NB4 (cell line): ENCODE data around the gene KSR2.
A peak's percentile ranks its signal among the peaks of the same experiment; 100 is the strongest.

Source experiments
- DNase-seq: peaks from one replicate; pipeline ENCODE4 v3.0.0; 2010; ENCODE audit warnings: low read depth
- H3K4me3 ChIP-seq: one replicate; pipeline ENCODE4 v1.5.1; 2011; ENCODE audit warnings: mild to moderate bottlenecking, low read depth, low read length, moderate library complexity
- CTCF ChIP-seq: IDR thresholded peaks from one replicate; pipeline ENCODE4 v1.5.1; 2012; ENCODE audit warnings: low read depth, low read length
- MAX ChIP-seq: IDR thresholded peaks from 2 replicates; pipeline ENCODE4 v1.6.1; 2011; ENCODE audit warnings: low read depth, low read length
- MYC ChIP-seq: IDR thresholded peaks from 2 replicates; pipeline ENCODE4 v1.6.1; 2011; ENCODE audit warnings: low read depth, low read length
- POLR2A ChIP-seq: IDR thresholded peaks from 2 replicates; pipeline ENCODE4 v1.6.1; 2011; ENCODE audit warnings: mild to moderate bottlenecking; ENCODE audit not compliant: insufficient read length; ENCODE audit errors: extremely low read depth

Gene KSR2

GRCh38 chr12:117481470-117481869, 487.3 kb downstream of the KSR2 start:
- no peak overlapping the region for H3K4me3 ChIP-seq
- TF ChIP-seq POLR2A (no peak), CTCF (no peak), MYC (no peak), MAX (no peak)
- no peak for DNase-seq

- no peak overlapping the region for H3K4me3 ChIP-seq
Measured at GRCh38 chr12:117476341-117476740, 492.4 kb downstream of the KSR2 start.

GRCh38 chr12:117473856-117474255, 494.9 kb downstream of the KSR2 start:
- H3K4me3 ChIP-seq = no peak overlapping the region
- no peak for TF ChIP-seq MYC
- no peak for DNase-seq

More at GRCh38 chr12:117476341-117476740, 492.4 kb downstream of the KSR2 start:
- TF ChIP-seq CTCF = no peak
- TF ChIP-seq MAX = no peak
- TF ChIP-seq POLR2A = no peak
- TF ChIP-seq MYC = no peak
- no peak for DNase-seq

GRCh38 chr12:117472983-117473382, 495.8 kb downstream of the KSR2 start:
- H3K4me3 ChIP-seq = no peak overlapping the region
- no peak for DNase-seq

GRCh38 chr12:117470804-117471203, 498.0 kb downstream of the KSR2 start:
- no peak overlapping the region for H3K4me3 ChIP-seq
- TF ChIP-seq POLR2A (no peak), CTCF (peak; percentile 88), MAX (peak; percentile 88), MYC (peak; percentile 38; the same call in 1 of the 2 replicates)
- peak; percentile 37 for DNase-seq

More at GRCh38 chr12:117472983-117473382, 495.8 kb downstream of the KSR2 start:
- TF ChIP-seq MYC = no peak
- TF ChIP-seq POLR2A = no peak
- no peak for TF ChIP-seq MAX
- peak; percentile 65 for TF ChIP-seq CTCF

- DNase-seq = no peak
- TF ChIP-seq CTCF = no peak
- no peak for TF ChIP-seq POLR2A
- TF ChIP-seq MYC = no peak
- no peak for TF ChIP-seq MAX
- no peak overlapping the region for H3K4me3 ChIP-seq
Measured at GRCh38 chr12:117469883-117470483, 498.8 kb downstream of the KSR2 start.
